Colon (tissue), 2 donors: ENCODE data around the gene MYRF.

ENCODE experiments used
- FAIRE-seq: peaks from 2 replicates; lab custom pipeline; 2012; peaks lifted over from hg19 to GRCh38; lab: Jason Lieb, UNC
- donor health status: control.
- donor health status: control.

Gene MYRF

DNA sequence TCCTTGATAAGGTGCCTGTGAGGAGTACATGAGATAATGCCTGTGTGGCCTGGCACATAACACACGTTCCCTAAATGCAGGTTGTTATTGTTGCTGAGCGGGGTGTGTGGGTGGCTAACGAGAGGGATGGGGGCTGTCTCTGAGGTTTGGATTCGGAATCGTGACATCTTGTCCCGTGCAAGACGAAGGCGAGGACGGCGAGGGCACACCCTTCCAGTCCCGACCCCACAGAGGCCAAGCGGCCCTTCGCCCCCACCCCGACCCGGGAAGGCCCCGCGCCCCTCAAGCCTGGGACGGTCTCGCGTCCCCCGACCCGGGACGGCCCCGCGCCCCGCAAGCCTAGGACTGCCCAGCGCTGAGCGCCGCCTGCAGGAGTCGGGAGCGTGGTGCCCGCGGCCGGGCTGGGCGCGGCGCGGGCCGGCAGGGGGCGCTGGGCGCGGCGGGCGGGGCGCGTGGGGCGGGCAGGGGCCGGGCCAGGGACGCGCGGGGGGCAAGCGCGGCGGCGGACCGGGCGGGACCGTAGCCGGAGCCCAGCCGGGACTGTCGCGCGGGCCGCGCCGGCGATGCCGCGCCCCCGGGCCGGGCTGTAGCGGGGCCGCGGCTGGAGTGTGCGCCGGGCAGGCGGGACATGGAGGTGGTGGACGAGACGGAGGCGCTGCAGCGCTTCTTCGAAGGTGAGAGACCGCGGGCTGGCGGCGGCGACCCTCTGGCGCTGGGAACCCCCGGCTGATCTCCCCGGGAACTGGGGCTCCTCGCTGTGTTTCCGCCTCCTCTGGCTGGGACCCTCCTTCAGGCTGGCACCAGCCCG, at the start of gene MYRF:
MYRF (plus strand) TSS at position 520 of the 808 bp plus-strand sequence; CDS start at position 629, 109 bp downstream.
- FAIRE-seq: no peak

DNA sequence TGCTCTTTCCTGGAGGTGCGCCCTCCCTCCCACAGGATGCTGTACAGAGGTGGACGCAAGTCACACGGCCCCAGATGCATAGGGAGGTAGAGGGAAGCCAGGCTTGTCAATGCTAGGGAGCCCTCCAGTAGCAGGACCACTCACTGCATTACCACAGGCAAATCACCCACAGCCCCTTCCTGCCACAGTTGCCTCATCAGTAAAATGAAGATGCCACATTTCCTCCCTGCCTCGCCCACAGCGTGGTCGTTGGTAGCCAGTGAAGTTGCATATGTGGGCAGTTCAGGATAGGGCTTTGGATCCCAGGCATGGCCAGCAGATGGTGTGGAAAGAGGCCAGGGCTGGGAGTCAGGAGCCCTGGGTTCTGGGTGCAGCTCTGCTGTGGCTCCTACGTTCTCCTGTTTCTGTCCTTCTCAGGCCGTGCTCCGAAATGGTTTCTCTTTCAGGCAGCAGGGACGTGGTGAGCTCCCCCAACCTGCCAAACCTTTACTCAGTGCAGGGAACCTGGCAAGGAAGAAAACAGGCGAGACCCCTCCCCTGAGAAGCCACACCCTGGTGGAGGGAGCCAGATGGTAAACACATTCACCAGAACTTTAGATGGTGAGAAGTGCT, 49.6 kb upstream of the MYRF start:
- no peak for FAIRE-seq

DNA sequence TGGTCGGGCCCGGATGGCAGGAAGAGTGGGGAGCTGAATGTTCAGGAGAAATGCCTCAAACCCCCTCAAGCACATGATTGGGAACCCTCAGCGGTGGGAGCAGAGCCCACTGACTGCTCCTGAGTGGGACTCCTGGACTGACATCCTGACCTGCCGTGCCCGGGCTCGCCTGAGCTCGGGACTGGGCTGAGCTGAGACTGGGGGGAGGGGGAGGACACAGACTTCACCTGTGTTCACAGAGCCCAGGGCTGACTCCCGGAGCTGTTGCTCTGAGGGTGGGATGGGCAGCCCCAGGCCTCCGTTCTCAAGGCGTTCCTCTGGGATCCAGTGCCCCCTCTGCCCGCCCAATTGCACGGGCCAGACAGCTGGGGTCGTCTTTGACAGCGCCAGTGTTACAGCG, 47.6 kb upstream of the MYRF start:
- FAIRE-seq: no peak

DNA sequence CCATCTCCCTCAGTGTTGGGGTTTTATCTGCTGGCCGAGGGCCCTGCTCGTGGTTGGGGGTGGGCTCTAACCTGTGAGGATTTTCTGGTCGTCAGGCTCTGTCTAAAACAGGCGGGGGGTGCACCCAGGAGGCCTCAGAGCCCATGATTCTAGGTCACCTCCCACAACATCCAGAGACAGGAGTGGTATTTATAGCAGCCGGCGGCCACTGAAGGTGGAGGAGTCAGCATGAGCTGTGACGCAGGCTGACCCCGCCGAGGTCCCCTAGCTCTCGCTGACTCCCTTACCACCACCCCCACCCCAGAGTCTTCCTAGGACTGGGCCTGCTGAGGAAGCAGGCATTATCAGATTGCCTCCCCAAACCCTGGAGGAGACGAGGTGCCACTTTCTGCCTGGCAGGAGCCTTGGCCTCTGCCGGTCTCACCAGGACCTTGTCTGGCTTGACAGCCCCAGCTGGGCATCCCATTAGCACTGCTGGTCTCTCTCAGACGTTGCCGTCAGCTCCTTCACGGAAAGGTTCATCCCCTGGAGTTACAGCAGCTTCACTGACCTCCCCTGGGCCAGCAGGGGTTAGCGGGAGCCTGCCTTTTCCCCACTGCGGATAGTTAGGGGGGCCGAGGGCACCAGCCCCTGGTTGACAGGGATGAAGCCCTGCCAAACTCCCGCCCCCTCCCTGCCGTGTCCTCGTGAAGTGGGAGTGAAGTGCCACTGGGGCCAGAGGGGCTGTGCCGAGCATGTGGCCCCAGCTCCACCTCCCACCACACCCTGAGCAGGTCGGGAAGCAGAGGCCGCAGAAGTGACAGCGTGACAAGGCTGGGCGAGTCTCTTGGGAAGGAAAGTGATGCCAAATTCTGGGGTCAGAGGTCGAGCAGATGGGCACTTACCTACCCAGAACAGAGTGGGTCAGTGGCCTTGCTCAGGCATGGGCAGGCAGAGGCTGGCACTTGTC, 45.7 kb upstream of the MYRF start:
- FAIRE-seq: no peak

- FAIRE-seq: no peak
These were observed 44.9 kb upstream of the MYRF start for GRCh38 chr11:61707574-61707973.

DNA sequence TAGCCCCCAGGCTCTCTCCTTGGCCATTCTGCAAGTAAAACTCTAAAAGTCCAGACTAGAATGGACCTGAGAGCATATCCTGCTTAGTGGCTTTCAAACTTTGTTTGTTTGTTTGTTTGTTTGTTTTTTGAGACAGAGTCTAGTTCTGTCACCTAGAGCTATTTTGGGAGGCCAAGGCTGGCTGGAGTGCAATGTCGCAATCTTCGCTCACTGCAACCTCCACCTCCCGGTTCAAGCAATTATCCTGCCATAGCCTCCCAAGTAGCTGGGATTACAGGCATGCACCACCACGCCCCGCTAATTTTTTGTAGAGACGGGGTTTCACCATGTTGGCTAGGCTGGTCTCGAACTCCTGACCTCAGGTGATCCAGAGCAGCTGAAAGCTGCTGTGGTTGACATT, 43.3 kb upstream of the MYRF start:
- FAIRE-seq: no peak

GRCh38 chr11:61709572-61709971, 42.9 kb upstream of the MYRF start:
- FAIRE-seq: no peak

DNA sequence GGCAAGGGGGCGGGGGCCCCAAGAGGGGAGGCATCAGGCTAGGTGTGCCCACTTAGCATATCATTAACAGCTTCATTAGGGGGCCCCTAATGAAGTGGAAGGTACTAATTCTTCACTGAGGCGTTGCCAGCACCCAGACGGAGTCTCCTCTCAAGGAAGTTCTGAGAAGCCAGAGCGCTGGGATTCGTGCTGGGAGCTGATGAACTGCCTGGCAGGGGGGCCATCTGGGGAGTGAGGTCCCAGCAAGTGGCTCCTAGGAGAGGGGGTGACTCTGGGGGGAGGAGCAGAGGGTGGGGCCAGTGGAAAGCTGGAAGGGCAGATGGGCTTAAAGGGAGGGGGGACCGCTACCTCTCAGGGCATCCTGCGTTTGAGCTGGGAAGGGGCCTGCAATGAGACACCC, 42.4 kb upstream of the MYRF start:
- no peak for FAIRE-seq

DNA sequence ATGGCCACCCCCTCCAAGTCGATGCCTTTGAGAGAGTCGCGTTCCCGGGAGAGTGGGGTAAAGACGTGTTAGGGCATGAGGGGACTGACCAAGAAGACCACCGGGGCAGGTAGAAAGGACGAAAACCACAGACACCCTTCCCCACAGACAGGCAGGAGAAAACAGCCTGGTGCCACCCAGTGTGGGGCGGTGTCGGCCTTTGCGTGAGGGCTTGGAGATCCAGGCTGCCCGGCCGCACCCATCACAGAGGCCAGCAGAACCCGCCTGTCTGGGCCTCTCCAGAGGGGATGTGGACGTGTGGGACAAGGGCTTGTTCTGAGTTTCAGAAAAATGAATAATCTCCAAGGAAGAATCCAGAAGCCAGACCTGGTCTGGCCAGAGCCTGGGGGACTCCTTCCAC, 41.4 kb upstream of the MYRF start:
- no peak for FAIRE-seq

- no peak for FAIRE-seq
These were observed 40.9 kb upstream of the MYRF start for GRCh38 chr11:61711498-61711897.

GRCh38 chr11:61712314-61712713, 40.1 kb upstream of the MYRF start:
- no peak for FAIRE-seq

DNA sequence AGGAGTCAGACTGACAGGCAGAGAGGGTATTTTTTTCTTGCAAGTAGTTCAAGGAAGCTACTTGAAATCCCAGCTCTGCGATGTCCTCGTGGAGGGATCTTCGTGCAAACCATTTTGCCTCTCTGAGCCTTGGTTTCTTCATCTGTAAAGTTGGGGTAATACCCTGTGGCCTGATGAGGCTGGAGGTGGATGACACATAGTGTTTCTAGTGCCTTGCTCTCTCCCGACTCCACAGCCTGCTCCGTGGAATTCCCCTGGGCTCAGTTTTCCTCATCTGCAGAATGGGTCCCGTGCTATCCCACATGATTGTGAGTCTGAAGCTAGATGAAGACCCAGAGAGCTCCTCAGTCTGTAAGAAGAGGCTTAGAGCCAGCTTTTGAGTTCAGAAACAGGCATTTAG, 39.6 kb upstream of the MYRF start:
- no peak for FAIRE-seq

- FAIRE-seq: no peak
These were observed 39.0 kb upstream of the MYRF start for GRCh38 chr11:61713464-61713863.

GRCh38 chr11:61713906-61714305, 38.5 kb upstream of the MYRF start:
- FAIRE-seq: no peak

GRCh38 chr11:61714316-61714715, 38.1 kb upstream of the MYRF start:
- FAIRE-seq: no peak

DNA sequence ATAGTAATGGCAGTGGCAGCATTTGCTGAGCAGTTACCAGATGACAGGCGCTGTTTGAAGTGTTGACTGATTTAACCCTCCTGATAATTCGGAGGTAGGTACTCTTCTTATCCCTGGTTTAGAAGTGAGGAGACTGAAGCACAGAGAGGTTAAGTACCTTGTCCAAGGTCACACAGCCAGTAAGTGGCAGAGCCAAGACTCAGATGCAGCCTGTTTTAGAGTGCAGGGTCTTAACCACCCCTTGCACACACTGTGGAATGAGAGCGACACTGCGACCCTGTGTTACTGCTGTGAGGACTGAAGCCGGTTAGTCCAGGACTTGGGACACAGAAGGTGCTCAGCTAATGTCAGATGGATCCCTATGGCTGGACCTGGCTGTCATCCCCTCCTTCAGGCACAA, 37.5 kb upstream of the MYRF start:
- FAIRE-seq: no peak

GRCh38 chr11:61715867-61716266, 36.6 kb upstream of the MYRF start:
- FAIRE-seq: no peak

- FAIRE-seq: no peak
These were observed 35.8 kb upstream of the MYRF start for GRCh38 chr11:61716478-61717285.

DNA sequence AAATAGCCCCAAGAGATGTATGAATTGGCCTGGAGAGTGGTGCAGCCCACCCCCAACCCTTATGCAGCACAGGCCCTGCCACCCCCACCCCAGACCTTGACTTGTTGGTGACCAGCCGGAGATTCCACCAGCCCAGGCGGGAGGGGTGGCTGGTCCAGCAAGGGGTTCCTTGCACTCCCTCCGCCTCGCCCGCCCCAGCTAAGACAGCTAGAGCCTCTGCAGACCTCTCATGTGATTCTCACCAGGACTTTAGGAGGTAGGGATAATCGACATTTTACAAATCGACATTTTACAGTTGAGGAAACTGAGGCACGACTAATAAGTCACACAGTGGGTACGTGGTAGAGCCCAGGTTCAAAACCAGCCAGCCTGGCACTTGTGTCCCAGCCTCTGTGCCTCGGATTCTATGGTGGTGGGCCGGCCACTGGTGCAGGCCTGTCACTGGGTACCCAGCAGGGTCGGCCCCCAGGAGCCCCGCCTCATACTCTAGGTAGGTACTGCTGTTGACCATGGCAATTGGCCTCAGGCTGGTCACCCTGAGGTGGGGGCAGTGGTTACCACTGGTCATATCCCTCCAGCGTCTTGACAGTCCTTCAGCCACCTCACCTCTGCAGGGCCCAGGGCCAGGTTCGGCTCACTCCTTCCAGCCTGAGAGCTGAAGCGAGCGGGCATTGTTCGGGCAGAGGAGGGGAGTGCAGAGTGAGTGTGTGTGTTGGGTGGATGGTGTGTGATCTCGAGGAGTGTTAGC, 35.0 kb upstream of the MYRF start:
- no peak for FAIRE-seq

- no peak for FAIRE-seq
These were observed 34.3 kb upstream of the MYRF start for GRCh38 chr11:61718046-61718531.
